HS-27A (cell line): ENCODE results near the gene IP6K3.
A peak's percentile ranks its signal among the peaks of the same experiment; 100 is the strongest.

Source experiments
- DNase-seq: peaks from one replicate; pipeline ENCODE4 v3.0.0-alpha.2; 2012; ENCODE audit warnings: low read depth, missing footprints

The IP6K3 gene

DNA sequence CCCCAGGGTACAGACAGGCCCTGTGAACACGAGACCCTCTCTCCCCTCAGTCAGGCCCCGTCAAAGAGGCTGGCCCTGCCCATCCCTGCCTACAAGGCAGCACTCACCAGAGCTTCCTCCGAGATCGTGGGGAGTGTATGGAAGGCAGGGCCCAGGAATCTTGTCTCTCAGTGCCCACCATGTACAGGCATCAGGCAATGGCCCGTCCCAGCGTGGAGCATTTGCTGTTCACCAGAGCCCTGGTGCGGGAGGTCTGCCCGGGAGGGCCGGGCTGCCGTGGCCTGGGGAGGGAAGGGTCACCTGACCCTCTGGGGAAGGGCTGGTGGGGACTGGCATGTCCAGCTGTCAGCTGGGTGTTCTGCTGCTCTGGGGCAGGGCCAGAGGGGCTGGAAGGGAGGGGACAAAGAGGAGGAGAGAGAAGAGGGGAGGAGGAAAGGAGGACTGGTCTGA lies at the start of gene IP6K3:
Gene IP6K3 (minus strand): TSS at position 255 of the 450 bp plus-strand sequence. CDS start 11,429 bp downstream, outside the sequence.
- DNase-seq = no peak

DNA sequence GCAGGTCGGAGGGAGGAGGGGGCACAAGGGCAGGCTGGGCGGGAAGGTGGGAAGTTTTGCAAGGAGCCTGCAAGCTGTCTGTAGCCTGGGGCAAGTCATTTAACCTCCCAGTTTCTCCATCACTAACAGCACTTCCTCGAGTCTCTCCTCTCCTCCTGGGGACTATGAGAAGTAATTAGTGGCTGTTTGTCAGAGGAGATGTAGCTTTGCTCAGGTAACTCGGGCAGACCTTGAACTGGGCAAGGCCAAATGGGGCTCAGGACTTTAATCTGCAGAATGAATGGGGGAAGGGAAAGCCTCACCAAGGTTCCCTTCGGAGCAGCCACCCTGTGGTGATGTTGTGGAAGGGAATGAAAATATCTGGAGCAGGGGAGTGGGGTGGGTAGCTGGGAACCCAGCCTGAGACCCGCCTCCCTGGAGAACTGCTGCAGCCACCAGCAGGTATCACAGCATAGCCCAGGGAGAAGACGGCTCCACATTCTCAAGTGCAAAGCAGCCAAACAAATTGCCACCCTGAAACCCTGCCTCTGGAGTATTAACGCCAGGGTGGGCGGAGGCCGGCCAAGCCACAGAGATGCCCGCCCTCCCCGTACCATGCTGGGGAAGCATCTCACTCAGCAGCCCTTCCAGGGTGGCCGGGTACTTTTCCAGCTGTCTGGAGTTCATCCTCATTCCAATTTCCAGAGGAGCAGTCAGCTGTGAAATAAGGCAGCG lies 48.4 kb upstream of the IP6K3 start:
- DNase-seq = no peak

- DNase-seq = no peak
Observed at GRCh38 chr6:33792981-33793380, 46.3 kb upstream of the IP6K3 start.

DNA sequence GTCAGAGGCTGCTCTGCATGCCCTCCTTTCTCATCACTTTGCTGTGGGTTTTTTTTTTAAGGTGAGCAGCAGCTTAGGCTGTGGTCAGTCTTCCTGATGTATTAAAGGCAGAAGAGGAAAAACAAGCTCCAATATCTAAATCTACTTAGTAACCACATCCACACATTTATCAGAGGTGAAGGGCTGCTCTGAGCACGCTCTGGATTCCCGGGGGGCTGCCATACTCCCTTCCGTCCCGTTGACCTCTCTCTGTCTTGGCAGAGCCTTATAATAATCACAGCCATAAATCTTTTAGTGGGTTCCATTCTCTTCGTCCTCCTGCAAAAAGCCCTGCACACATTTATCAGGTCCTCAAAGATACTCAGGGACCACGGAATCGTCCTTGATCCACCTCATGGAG lies 44.9 kb upstream of the IP6K3 start:
- DNase-seq = no peak

DNA sequence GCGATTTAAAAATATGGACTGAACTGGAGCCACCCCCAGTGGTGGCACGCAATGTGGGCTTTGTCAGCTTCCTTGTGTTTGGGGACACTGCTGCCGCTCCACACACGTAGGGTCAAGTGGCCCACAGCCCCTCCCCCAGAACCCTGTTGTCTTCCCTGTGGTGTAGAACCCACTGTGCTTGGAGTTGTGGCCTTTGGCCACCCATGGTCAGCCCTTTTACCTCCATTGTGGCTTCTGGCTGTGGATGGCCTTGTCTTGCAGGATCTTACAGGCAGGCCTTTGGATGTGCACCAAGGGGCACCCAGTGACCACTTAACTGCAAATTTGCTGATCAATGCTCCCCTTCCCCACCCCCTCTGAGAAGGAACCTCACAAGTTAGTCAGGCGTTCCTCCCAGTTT lies 44.2 kb upstream of the IP6K3 start:
- no peak for DNase-seq

GRCh38 chr6:33790379-33790778 lies 43.7 kb upstream of the IP6K3 start:
- DNase-seq = no peak

DNA sequence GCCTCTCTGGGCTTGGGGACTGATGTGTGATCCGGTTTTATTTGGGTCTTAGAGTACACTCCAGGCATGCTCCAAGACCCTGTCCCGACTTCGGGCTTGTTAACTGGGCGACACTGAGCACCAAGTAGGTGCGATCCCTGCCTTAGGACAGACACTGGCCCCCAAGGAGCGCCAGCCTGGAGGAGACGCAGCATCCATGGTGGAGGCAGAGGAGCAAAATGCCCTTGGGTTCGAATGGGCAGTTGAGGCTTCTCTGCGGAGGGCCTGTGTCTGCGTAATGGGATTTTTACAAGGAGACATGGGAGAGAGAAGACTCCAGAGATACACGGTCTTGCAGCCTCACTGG lies 42.8 kb upstream of the IP6K3 start:
- no peak for DNase-seq

- peak; percentile 83 for DNase-seq
Observed at GRCh38 chr6:33788694-33789549, 42.2 kb upstream of the IP6K3 start, which contains the start of gene LEMD2. LEMD2 (minus strand) TSS chr6:33789130; CDS start chr6:33789116, 14 bp downstream.

DNA sequence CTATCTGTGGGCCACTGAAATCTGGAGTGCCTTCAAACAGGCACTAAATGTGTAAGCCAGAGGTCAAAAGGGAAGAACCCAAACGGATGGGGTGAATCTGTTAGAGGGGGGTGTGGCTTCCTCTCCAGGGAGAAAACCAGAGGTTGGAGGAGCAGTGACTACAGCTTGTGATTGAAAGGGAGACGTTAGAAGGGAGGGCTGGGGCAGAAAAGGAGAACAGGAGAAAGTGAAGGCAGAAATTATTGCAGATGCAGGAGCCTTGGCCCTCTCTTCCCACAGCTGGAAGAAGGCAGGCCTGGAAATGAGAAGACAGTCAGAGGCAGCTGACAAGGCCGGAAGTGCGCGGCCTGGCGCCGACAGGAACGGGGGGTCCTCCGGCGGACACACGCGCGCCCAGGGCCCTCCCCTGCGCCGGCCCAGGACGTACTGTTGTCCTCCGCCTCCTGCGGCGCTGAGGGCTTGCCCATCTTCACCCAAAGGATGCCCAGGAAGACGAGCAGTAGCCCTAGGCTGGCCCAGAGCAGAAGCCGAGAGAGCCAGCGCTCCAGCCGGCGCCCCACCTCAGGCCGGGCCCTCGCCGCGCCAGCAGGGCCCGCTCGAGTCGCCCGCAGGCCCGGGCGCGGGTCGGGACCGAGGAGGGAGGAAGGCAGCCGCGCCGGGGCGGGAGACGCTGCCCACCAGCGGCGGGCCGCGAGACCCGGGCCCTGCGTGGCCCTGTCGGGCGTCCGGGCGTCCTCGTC lies 41.4 kb upstream of the IP6K3 start:
- peak; percentile 43 for DNase-seq

DNA sequence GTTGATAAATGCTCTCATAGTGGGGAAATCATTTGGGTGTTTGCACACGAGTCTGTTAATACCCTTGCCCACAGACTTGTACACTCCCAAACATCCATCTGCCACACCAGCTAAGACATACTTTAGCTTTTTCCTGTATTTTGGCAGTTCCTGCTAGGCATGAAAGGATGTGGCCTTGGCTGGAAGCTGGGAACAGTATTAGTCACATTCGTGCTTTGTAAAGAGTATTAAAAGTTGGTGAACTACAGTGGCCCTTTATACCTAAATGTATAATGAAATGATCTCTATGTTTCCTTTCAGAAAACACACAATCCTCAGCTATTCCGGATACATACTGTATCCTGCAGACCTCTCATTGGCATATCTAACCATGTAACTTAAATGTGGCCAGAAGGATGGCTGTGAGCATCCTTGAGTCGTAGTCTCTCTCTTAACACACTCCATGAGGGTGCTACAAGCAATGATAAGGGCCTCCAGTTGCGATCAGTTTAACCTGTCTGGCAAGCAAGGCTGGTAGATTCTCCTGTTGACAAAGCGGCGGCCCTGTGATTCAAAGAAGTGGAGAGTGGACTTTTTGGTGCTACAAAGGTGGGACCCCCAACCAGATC lies 40.7 kb upstream of the IP6K3 start:
- DNase-seq = no peak

- DNase-seq = no peak
Observed at GRCh38 chr6:33786736-33787135, 40.0 kb upstream of the IP6K3 start.

DNA sequence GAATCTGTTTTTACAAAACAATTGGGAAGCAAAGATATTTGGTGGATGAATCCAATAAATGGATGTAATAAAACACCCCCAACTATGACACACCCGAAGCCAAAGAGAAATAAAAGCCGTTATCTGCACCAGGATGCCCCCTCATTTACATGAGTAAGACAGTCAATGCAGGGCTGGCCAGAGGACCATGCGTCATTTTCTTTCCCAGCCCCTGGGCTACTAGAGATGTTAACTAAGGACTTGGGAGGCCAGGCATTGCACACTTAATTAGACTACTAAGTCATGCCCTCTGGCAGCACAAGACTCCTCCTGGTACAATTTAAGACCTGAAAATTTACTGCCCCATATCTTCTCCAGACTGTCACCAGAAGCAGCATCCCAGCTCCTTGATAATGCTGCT lies 39.1 kb upstream of the IP6K3 start:
- DNase-seq = no peak

GRCh38 chr6:33784787-33785186 lies 38.1 kb upstream of the IP6K3 start:
- no peak for DNase-seq

DNA sequence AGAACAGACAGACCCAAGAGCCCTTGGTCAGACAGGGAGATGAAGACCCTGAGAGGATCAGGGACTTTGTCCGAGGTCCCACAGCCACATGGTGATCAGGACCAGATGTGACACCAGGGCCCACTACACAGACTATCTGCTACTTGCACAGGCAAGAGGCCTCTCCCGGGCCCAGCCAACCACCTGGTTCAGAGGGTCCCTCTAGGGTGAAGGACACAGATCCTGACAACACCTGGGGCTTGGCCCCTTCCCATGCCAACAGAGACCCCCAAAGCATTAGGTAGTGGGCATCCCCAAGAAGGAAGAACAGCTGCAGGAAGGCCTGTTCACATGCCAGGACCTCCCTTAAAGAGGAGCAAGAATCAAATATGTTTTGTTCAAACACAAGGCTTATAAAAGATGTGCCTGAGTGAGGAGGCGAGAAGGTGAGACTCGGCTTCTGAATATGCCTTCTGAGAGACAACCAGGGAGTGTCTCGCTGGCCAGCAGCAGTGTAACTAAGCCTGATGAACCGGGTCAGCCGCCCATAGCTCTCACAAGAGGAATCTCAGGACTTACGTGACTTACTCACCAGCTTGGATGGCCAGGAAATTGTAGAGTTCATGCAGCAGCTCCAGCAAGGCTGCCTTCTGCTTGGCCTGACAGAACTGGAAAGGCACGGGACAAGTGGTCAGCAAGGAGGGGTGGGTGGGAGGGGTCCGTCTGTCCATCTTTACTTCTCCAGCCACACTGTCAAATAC lies 37.2 kb upstream of the IP6K3 start:
- DNase-seq = no peak

- DNase-seq = no peak
Observed at GRCh38 chr6:33782561-33782960, 35.9 kb upstream of the IP6K3 start.

DNA sequence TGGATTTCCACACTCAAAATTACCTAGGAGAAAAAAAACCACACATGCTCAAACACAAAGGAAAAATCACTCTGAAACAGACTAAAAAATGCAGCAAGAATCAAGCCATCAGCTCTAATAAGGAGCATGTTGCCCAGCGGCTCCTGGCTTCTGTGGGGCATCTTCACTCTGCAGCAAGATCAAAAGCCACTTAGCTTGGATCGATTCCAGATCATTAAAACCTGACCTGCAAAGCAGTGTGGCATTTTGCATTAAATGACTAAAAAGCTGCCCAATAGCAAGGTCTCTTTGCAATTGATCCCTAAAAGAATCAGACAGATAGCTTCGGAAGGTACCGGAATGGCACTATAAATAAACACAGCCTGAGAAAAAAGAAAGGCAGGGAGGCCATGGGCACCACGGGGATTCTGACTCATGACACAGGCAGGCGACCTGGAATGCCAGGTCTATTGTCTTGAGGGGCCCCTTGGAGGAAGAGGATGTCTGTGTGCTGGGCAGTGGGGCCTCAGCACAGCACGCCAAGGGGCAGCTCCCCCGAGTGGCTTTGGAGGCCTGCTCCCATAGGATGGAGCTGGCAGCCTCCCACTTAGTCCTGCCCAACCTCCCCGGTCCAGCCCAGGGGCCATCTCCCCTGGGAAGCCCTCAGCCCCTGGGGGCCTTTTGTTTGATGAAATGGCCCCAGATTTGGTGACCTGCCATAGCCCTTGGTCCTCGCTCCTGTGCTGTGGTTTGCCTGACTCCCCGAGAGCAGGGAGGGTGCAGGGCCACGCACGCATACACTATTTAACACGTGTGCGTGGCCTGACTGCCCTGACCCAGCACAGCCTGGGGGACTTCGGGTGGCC lies 34.6 kb upstream of the IP6K3 start:
- no peak for DNase-seq

DNA sequence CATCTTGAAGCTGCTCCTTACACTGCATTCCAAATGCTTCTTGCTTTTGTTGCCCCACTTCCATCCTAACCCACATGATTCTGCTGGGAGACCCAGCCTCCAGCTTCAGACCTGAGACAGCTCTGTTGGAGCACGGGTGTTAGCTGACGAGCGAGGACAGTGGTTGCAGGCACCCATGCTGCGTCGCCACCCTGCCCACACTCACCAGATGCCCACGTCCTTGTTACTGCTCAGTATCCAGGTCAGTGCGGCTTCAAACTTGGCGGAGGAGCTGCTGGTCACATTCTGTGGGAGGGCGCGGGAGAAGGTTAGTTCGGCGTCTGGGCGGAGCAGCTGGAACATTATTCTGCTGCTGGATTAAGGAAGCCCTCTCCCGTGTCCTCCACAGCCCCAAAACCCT lies 33.2 kb upstream of the IP6K3 start:
- no peak for DNase-seq

GRCh38 chr6:33779290-33779689 lies 32.6 kb upstream of the IP6K3 start:
- no peak for DNase-seq

DNA sequence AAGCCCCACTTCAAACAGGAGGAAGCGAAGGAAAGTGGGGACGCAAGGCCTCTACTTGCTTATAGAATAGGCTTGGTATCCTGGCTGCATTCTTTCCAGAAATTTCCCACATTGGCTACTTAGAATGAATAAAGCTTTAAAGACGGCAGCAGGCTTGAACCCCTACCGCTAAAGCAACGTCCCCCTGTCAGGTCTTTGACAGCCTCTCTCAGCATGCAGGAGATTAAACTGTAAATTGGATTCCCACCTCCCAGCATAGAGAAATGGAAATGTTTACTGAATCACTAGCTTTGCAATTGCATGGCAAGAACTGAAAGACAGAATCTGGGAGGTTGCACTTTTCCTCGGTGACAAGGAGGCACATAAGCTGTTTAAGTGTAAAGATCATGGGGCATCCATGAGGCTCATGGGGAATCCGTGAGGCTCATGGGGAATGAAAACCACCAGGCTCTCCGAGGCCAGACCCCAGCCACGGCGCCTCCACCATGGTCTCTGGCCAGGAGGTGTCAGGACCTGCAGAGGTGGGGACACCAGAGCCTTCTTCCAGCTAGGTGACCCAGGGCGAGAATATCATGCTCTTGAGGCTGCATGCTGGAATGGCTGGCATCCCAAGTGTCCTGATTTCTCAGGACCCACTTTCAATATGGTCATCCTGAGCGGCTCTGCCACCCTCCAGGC lies 31.9 kb upstream of the IP6K3 start:
- no peak for DNase-seq
